Measurements from ENCODE around the gene PSTK.

Gene PSTK, protein sequence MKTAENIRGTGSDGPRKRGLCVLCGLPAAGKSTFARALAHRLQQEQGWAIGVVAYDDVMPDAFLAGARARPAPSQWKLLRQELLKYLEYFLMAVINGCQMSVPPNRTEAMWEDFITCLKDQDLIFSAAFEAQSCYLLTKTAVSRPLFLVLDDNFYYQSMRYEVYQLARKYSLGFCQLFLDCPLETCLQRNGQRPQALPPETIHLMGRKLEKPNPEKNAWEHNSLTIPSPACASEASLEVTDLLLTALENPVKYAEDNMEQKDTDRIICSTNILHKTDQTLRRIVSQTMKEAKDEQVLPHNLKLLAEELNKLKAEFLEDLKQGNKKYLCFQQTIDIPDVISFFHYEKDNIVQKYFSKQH

DNA sequence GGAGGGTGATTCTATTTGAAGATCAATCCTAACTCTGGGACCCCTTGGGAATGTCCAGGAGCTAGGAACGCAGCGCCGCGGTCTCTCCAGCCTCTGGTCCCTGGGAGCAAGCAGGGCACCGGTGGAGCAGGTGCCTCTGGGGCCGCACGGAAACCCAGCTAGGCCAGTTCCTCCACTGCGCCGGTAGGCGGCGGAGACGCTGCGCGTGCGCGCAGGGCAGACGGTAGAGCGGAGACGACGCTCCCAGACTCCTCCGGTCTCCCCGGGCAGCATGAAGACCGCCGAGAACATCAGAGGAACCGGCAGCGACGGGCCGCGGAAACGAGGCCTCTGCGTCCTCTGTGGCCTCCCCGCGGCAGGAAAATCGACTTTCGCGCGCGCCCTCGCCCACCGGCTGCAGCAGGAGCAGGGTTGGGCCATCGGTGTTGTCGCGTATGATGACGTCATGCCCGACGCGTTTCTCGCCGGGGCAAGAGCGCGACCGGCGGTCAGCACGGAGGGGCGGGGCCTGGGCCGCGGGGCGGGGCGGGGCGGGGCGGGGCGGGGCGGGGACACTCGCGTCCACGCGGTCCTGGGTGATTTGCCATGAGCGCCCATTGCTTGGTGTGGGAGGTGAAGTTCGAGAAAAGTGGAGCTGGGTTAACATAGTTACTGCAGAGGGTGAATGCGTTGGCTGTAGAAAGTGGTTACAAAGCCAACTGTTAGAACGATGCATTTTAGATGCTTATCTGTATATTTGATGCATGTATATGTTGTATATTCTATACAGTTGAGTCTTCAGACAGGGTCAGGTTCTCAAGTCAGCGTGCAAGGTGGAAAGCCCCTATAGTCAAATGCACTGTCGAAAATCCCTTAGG is at the start of gene PSTK:
Gene PSTK (plus strand): TSS at position 193 of the 857 bp plus-strand sequence. CDS start 79 bp downstream, at position 272.
- peak; percentile 79 to 82 for DNase-seq (ENCODE audit: low read depth in 2 of 2)

DNA sequence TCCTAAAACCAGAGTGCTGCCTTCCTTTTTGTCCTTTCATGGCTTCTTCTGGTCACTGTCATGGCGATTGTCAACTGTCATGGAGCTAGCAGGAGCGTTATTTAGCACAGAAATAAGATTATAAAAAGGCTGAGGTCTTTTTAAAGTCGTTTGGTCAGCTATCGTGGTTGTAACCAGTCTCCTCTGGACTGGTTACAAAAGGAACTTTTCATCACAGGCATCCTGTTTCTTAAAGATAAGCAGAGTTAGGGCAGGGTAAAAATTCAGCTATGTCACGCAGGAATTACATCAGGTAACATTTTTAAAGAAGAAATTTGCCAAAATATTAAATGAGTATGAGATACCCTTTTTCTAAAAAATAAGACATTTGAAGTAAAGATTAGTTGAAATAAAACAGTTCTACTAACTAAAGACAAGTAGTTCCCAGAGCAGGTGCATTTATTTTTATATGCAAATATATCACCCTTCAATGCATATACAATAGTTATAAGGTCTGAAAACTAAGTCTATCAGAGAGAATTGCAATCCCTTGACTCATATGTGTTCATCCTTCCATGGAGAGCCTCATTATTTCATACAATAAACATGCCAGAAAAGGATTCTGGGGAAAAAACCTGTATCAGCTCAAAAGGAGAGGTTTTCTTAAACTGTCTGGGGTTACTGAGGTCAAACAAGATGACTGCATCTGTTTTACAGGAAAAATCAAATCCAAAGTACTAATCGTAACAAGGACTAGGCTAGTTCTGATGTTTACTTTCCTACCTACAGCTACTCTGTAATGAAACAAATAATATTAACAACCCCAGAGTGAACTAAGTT is 48.9 kb upstream of the PSTK start:
- no peak for DNase-seq (ENCODE audit: low read depth in 2 of 2)

DNA sequence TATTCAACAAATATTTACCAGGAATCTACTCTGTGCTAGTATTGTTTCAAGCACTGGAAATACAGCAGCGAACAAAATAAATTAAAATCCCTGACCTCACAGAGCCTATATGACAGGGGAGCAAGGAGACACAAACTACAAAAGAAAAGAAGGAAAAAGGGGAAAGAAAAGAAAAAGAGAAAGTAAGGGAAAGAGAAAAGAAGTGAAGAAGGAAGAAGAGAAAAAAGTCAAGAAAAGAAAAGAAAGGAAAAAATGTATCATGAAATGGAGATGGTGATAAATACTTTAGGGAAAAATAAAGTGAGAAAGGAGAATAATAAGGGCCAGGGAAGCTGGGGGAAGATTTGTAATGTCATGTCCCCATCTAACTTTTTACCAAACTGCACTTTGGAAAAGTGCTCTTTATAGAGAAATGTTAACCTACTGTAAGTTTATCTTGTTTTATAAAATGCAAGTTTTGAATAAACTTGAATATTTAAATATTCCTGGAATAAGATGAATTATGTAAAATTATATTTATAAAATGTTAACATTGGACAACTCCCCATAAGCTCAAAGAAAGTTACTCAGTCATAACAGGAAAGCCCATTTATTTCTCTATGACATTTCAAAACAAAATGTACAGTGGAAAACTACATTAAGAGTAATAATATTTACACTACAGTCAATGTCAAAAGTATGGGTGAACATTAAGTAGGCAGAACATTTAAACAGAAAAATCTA is 40.9 kb upstream of the PSTK start:
- DNase-seq (ENCODE audit: low read depth in 2 of 2): no peak

DNA sequence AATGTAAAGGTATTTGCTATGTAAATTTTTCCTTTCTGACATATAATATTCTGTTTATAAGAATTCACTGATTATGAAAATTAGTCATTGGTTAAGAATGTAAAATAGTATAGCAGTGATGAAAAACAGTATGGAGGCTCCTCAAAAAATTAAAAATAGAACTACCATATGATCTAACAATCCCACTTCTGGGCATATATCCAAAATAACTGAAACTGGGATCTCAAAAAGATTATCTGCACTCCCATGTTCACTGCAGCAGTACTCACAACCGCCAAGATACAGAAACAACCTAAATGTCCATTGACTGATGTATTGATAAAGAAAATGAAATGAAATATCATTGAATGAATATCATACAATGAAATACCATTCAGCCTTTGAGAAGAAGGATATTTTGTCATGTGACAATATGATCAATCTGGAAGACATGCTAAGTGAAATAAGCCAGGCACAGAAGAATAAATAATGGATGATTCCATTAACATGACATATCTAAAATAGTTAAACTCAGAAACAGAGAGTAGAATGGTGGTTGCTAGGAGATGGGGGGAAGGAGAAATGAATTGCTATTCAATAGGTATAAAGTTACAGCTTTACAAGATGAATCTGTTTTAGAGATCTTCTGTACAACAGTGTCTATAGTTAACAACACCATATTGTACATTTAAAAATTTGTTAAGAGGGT is 40.2 kb upstream of the PSTK start:
- peak; percentile 55 to 65 for DNase-seq (ENCODE audit: low read depth in 2 of 2)

DNA sequence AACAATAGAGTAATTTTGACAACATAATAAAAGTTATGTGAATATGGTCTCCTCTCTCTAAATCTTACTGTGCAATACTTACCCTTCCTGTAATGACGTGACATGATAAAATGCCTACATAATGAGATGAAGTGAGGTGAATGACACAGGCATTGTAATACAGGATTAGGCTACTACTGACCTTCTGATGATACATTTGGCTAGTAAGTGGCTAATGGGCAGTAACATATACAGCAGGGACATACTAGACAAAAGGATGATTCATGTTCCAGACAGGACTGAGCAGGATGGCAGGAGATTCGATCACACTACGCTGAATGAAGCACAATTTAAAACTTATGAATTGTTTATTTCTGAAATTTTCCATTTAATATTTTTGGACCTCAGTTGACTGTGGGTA is 30.9 kb upstream of the PSTK start:
- DNase-seq (ENCODE audit: low read depth in 2 of 2): no peak

DNA sequence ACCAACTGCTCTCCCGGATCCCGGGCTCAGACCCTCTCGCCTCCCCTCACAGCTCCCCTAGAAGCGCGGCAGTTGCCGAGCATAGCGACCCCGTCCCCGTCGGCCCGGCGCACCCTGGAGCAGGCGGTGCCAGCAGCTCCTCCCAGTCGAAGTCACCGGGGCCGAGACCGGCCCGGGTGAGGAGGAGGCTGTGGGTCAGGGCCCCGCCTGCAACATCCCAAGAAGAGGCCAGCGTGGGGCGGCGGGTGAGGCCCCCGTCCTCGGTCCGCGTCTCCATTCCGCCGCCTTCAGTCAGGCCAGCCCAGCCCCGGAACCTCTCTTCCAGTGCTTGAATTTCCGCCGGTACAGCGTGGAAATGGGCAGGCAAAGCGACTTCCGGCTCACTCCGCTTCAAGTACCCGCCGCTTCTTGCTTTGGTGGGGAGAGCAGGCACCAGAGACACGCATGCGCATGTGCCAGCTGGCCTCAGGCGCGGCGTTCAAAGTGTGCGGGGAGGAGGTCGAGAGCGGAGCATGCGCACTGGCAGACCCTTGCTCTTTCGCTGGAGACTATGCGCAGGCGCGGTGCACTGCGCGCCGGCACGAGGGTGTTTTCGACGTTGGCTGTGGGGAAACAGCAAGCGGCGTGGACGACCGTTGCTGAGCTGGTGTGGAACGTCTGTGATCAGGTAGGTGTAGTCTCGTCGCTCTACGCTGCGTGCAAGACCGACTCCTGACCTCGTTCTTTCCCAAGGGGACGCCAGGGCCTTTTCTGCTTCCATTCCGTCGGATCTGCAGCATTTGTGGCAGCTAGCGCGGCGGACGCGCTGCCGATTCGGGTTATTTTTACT is 26.1 kb upstream of the PSTK start, which contains the start of gene C10orf88:
Gene C10orf88 (minus strand): TSS at position 326 of the 829 bp plus-strand sequence. CDS start 49 bp downstream, at position 277.
- DNase-seq (ENCODE audit: low read depth in 2 of 2): peak; percentile 97

DNA sequence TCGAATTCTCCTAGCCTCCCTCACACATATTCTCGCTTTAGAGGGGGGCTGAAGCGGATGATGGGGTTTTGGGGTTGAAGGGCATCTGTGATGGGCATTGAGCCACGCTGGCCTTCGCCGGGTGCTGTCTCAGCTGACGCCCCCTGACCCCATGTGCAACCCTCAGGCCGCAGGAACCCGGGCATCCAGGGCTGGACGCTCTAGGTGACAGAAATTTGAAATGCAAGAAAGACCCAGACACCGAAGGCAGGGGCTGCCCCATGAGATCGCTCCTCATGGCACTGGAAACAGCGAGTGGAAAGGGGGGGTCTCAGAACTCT is 25.5 kb upstream of the PSTK start:
- no peak for DNase-seq (ENCODE audit: low read depth in 2 of 2)

DNA sequence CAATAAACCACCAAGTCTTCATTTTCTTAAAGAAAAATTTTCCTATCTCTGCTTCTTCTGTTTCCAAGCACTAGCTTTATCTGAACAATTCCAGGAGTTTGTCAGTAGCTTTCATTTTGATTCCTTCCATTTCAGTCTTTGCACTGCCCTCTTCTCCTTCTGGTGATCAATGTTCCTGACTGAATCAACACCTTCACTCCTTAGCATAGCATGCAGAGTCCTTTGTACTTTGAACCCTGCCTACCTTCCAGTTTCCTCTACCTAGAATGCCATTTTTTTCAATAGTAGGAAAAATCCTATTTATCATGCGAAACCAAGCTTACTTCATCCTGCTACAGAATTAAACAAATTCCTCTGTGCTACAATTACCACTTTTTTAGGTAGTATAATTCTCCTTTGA is 24.3 kb upstream of the PSTK start:
- no peak for DNase-seq (ENCODE audit: low read depth in 2 of 2)

DNA sequence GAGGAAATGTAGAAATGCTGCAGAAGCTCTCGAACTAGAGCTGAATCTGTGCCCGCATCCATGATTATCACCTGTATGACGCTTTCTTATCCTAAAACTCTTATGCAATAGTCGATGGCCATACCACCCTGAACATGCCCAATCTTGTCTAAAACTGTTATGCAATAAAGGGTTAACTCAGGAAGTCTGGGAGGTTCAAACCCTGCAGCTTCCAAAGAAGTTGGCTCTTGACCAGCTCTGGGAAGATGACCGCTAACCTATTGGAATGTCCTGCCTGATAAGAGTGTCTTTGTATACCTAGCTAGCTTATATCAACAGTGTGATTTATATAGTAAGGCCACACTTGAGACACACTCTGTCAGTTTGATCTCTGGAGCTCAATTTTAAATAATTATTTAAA is 22.7 kb upstream of the PSTK start:
- no peak for DNase-seq (ENCODE audit: low read depth in 2 of 2)

DNA sequence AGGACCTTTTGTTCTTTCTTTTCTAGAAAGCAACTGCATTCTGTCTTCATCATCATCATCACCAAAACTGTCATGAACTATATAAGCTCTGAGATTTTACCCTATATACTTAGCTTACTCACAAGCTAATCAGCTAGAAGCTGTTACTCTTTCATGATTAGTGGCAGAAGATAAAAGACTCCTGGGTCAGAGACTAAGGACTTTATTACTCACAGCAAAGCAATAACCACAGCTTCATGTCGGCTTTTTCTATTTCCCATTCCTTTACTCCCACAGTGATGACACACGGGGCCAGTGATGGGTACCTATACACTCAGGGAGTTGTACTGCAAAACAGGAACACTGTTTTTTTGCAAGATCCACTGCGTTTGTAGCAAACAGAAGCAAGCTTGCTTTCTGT is 17.8 kb upstream of the PSTK start:
- no peak for DNase-seq (ENCODE audit: low read depth in 2 of 2)

DNA sequence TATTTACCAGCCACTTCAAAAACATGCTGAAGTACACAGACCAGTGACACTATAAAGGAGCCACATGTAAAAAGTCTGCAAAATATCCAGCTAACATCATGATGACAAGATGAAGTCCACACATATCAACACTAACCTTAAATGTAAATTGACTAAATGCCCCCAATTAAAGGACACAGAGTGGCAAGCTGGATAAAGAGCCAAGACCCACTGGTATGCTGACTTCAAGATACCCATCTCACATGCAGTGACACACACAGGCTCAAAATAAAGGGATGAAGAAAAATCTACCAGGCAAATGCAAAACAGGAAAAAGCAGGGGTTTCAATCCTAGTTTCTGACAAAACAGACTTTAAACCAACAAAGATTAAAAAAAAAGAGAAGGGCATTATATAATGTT is 13.3 kb upstream of the PSTK start:
- DNase-seq (ENCODE audit: low read depth in 2 of 2): no peak

DNA sequence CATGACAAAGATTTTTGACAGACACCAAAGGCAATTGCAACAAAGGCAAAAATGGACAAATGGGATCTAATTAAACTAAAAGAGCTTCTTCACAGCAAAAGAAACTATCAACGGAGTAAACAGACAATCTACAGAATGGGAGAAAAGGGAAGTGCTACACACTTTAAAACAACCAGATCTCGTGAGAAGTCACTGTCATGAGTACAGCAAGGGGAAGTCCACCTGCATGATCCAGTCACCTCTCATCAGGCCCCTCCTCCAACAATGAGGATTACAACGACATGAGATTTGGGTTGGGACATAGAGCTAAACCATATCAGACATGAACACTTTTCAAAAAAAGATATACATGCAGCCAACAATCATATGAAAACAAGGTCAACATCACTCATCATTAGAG is 11.5 kb upstream of the PSTK start:
- DNase-seq (ENCODE audit: low read depth in 2 of 2): no peak

DNA sequence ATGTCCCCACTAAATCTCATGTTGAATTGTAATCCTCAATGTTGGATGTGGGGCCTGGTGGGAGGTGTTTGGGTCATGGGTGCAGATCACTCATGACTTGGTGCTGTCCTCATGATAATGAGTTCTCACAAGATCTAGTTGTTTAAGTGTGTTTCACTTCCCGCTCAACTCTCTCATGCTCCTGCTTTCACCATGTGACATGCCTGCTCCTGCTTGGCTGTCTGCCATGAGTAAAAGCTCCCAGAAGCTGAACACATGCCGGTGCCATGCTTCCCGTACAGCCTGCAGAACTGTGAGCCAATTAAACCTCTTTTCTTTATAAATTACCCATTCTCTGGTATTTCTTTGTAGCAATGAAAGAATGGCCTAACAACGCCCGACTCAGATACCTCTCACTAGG is 6.2 kb upstream of the PSTK start:
- no peak for DNase-seq (ENCODE audit: low read depth in 2 of 2)

DNA sequence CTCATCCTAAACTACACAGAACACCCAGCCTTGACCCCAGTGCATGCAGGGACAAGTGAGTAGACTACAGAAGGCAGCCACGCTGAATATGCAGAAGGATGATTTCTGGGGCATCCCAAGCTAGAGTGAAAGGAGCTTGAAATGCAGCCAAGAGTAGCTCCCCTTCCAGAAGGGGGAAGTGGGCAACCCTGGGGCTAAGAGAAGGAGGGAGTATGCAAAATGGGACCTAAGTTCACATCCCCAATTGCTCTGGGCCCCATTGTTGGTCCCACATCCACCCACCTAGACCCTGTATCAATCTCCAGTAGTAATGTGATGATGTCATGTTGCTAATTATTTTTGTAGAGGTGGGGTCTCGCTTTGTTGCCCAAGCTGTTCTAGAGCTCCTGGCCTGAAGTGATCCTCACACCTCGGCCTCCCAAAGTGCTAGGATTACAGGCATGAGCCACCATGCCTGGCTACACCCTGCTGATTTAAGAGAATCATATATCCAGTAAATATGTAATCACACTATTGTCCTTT is 5.6 kb upstream of the PSTK start:
- DNase-seq (ENCODE audit: low read depth in 2 of 2): no peak

DNA sequence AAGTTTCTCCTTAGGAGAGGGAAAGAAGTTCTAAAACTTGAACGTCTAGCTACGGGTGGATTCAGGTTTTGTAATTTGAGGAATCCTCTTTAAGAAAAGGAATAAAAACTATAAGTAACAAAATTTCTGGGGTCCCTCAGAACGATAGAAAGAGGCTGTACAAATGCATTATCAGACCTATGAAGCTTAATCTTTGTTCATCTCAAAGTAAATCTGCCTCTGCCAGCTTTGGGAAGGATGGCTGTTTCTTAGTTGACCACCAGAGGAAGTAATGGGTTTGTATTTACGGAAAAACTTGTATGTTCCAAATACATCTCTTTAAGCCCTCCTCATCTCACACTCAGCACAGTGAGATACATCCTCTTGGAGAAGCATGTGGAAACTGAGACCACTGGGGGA is 864 bp downstream of the PSTK start:
- peak in 1 of 2 experiments; percentile 21 for DNase-seq (ENCODE audit: low read depth in 2 of 2)

DNA sequence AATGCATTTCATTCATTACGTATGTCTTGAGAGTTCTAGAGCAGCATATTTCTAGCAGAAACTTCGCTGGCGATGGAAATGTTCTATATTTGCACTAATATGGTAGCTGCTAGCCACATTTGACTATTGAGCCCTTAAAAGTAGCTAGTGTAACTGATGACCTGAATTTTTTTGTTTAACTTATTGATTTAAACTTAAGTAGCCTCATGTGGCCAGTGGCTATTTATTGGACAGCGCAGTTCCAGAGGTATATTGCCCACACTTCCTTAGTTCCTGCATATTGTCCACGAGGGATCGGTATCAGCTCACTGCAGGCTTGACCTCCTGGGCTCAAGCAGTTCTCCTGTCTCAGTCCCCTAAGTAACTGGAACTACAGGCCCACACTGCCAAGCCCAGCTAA is 3.7 kb downstream of the PSTK start:
- DNase-seq (ENCODE audit: low read depth in 2 of 2): no peak

DNA sequence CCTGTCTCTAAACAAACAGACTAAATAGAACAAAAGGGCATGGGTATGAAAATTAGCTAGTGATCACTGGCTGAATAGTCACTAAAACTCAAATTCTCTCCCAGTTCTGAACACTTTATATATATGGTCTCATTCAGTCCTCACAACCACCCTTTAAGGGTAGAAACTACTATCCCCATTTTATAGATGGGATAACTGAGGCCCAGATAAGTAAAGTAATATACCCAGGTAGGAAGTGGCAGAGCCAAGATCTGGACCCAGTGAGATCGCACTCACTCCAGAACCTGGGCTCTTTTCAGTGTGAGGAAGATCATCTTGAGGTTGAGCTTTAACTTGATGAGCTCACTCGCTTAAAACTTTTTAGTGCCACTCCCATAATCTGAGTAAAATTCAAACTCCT is 4.5 kb downstream of the PSTK start:
- no peak for DNase-seq (ENCODE audit: low read depth in 2 of 2)

DNA sequence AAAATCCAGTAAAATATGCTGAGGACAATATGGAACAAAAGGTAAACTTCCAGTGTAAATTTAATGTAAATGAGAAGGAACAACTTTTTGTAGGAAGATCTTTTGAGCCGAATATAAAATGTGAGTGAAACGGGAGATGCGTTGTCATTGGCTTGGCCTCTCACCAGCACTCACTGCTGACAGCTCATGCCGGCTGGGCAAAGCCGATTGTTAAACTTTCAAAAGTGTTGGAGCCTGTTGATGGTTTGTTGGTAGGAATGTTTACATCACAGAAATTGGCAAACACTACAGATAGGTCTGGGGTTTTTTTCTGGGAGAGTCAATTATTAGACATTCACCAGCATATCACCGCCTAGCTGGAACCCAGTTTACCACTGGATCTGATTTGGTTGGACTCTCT is 6.1 kb downstream of the PSTK start:
- DNase-seq (ENCODE audit: low read depth in 2 of 2): no peak

DNA sequence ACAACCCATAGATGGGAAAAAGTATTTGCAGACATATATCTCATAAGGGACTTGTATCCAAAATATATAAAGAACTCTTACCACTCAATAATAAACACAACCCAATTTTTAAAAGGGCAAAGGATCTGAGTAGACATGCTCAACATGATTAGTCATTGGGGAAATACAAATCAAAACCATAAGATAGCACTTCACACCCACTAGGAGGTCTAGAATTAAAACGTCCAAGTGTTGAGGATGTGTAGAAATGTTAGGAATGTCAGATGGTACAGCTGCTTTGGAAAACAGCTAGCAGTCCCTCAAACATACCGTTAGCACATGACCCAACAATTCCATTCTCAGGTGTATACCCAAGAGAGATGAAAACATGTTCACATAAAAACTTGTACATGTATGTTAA is 8.3 kb downstream of the PSTK start:
- peak in 1 of 2 experiments; percentile 18 for DNase-seq (ENCODE audit: low read depth in 2 of 2)

DNA sequence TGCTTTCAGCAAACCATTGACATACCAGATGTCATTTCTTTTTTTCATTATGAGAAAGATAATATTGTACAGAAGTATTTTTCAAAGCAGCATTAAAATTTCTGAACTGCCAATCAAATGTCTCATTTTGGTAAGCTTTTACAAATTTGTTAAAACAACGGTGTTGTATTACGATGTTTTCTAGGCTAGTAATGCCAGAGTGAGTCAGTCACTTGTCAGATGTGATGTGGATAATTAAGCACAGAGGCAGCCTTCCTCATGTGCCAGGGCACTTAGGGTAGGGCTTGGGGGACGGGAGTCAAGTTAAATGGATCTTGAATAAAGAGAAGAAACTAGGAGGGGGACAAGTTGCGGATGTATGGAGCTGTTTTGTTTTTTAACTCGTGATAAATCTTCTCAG is 10.1 kb downstream of the PSTK start:
- no peak for DNase-seq (ENCODE audit: low read depth in 2 of 2)
